H1 (cell line): ENCODE measurements around the gene BRD8.

ENCODE experiments used
- CREB1 ChIP-seq: IDR thresholded peaks from 2 replicates; pipeline ENCODE4 v1.6.1; 2012; ENCODE audit warnings: inconsistent platforms
- EP300 ChIP-seq, 2 experiments: IDR thresholded peaks; 1 replicate in 1 of 2; 2 replicates in 1 of 2; pipeline ENCODE4 v1.6.1; 2011 to 2012; ENCODE audit warnings: low read depth in 2 of 2, low read length in 2 of 2, mild to moderate bottlenecking in 2 of 2, borderline replicate concordance in 1 of 2, inconsistent platforms in 1 of 2, moderate library complexity in 1 of 2
- EZH2 ChIP-seq: fragments of 200-600 bp; sonication (generic); IDR thresholded peaks from 2 replicates; pipeline ENCODE4 v1.7.1; 2012; ENCODE audit warnings: low read depth, mild to moderate bottlenecking, moderate library complexity, low read length, inconsistent platforms; ENCODE audit not compliant: severe bottlenecking
- HDAC2 ChIP-seq, 2 experiments: fragments of 300-600 bp in 1 of 2; sonication (generic) in 1 of 2; IDR thresholded peaks; 2 replicates each; pipeline ENCODE4 v1.6.1; 2011 to 2012; ENCODE audit warnings: low read depth in 2 of 2, low read length in 2 of 2, mild to moderate bottlenecking in 2 of 2, moderate library complexity in 2 of 2, borderline replicate concordance in 1 of 2, inconsistent platforms in 1 of 2
- JUND ChIP-seq: IDR thresholded peaks from 2 replicates; pipeline ENCODE4 v1.6.1; 2011; ENCODE audit warnings: mild to moderate bottlenecking, improper control_type of control experiment, low read length
- POLR2A ChIP-seq, 2 experiments: IDR thresholded peaks; 1 replicate in 1 of 2; 2 replicates in 1 of 2; pipeline ENCODE4 v1.6.1; 2011; ENCODE audit warnings: low read depth in 2 of 2, low read length in 2 of 2, mild to moderate bottlenecking in 2 of 2; ENCODE audit errors: control extremely low read depth in 1 of 2
- POLR2AphosphoS5 ChIP-seq: IDR thresholded peaks from 2 replicates; pipeline ENCODE4 v1.6.1; 2011; ENCODE audit warnings: low read depth, low read length
- RAD21 ChIP-seq, 2 experiments: IDR thresholded peaks in 1 of 2; conservative IDR thresholded peaks in 1 of 2; 2 replicates each; pipeline ENCODE4 v1.6.1; 2011; ENCODE audit warnings: low read depth in 2 of 2, low read length in 2 of 2, improper control_type of control experiment in 1 of 2, inconsistent platforms in 1 of 2, mild to moderate bottlenecking in 1 of 2, moderate library complexity in 1 of 2
- RXRA ChIP-seq: IDR thresholded peaks from 2 replicates; pipeline ENCODE4 v1.6.1; 2011; ENCODE audit warnings: low read depth, mild to moderate bottlenecking, low read length, moderate library complexity; ENCODE audit not compliant: insufficient read depth
- SP2 ChIP-seq: IDR thresholded peaks from 2 replicates; pipeline ENCODE4 v1.6.1; 2012; ENCODE audit warnings: mild to moderate bottlenecking, low read length, inconsistent platforms

DNA sequence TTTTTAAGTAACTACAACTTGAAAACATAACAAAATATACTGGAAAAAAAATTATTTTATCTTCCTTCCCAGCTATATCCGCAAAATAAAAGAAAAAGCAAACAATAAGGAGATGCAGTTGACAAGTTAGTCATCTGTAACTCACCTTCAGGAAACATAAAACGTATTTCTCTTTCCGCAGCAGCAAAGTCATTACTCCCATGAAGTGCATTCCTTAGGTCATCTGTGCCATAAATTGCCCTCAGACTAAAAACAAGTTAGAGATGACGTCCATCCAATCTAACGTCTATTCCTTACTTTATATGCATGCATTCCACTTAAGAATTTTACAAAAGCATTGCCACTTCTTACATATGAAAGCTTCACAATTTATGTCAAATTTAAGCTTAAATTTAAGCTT lies 50.1 kb downstream of the BRD8 start:
- TF ChIP-seq POLR2A (IDR thresholded peaks at IDR 0.05; ENCODE audit: control extremely low read depth in 1 of 2, low read depth in 2 of 2, low read length in 2 of 2) (no peak), POLR2AphosphoS5 (no peak), RXRA (no peak), SP2 (no peak), JUND (no peak), CREB1 (no peak), EZH2 (no peak), EP300 (IDR thresholded peaks at IDR 0.05; ENCODE audit: borderline replicate concordance in 1 of 2, low read depth in 2 of 2, low read length in 2 of 2) (no peak), RAD21 (IDR thresholded peaks at IDR 0.05 in 1 of 2, conservative IDR thresholded peaks at IDR 0.05 in 1 of 2; ENCODE audit: low read depth in 2 of 2, low read length in 2 of 2) (no peak), HDAC2 (IDR thresholded peaks at IDR 0.05; ENCODE audit: borderline replicate concordance in 1 of 2, low read depth in 2 of 2, low read length in 2 of 2) (no peak)
